Measurements from ENCODE around the gene MSI2.

The MSI2 gene

GRCh38 chr17:57400648-57401047, 144.3 kb downstream of the MSI2 start:
- TF ChIP-seq CTCF (IDR thresholded peaks at IDR 0.05; ENCODE audit: insufficient read depth, low read depth, low read length, missing control alignments): no peak
- DNase-seq (ENCODE audit: low read depth): peak; percentile 19
- H3K4me3 ChIP-seq (ENCODE audit: low read length): no peak overlapping the region

- no peak for TF ChIP-seq CTCF (IDR thresholded peaks at IDR 0.05; ENCODE audit: insufficient read depth, low read depth, low read length, missing control alignments)
- DNase-seq (ENCODE audit: low read depth): no peak
- no peak overlapping the region for H3K4me3 ChIP-seq (ENCODE audit: low read length)
These were observed 145.5 kb downstream of the MSI2 start for GRCh38 chr17:57401556-57402488.

GRCh38 chr17:57402681-57403180, 146.4 kb downstream of the MSI2 start:
- no peak for TF ChIP-seq CTCF (IDR thresholded peaks at IDR 0.05; ENCODE audit: insufficient read depth, low read depth, low read length, missing control alignments)
- no peak overlapping the region for H3K4me3 ChIP-seq (ENCODE audit: low read length)
- peak; percentile 32 for DNase-seq (ENCODE audit: low read depth)

GRCh38 chr17:57403236-57403635, 146.9 kb downstream of the MSI2 start:
- no peak for DNase-seq (ENCODE audit: low read depth)
- TF ChIP-seq CTCF (IDR thresholded peaks at IDR 0.05; ENCODE audit: insufficient read depth, low read depth, low read length, missing control alignments): no peak
- no peak overlapping the region for H3K4me3 ChIP-seq (ENCODE audit: low read length)

- no peak for TF ChIP-seq CTCF (IDR thresholded peaks at IDR 0.05; ENCODE audit: insufficient read depth, low read depth, low read length, missing control alignments)
- H3K4me3 ChIP-seq (ENCODE audit: low read length): no peak overlapping the region
These were observed 147.8 kb downstream of the MSI2 start for GRCh38 chr17:57404073-57404472.

GRCh38 chr17:57404795-57405490, 148.6 kb downstream of the MSI2 start:
- TF ChIP-seq CTCF (IDR thresholded peaks at IDR 0.05; ENCODE audit: insufficient read depth, low read depth, low read length, missing control alignments): no peak

More at GRCh38 chr17:57404073-57404472, 147.8 kb downstream of the MSI2 start:
- DNase-seq (ENCODE audit: low read depth): peak; percentile 16

More at GRCh38 chr17:57404795-57405490, 148.6 kb downstream of the MSI2 start:
- DNase-seq (ENCODE audit: low read depth): no peak
- H3K4me3 ChIP-seq (ENCODE audit: low read length): no peak overlapping the region

Measured in epithelial cell of esophagus (primary cell).